Measurements from ENCODE around the gene CCDC12.
A peak's percentile ranks its signal among the peaks of the same experiment; 100 is the strongest.

Gene CCDC12

GRCh38 chr3:46954178-46954577 lies 22.4 kb downstream of the CCDC12 start:
- H3K27ac ChIP-seq = no peak overlapping the region
- TF ChIP-seq CTCF (conservative IDR thresholded peaks at IDR 0.05) = no peak

- TF ChIP-seq CTCF (conservative IDR thresholded peaks at IDR 0.05) = no peak
- no peak overlapping the region for H3K27ac ChIP-seq
Observed at GRCh38 chr3:46953234-46954010, 23.1 kb downstream of the CCDC12 start.

GRCh38 chr3:46952813-46953212 lies 23.7 kb downstream of the CCDC12 start:
- no peak overlapping the region for H3K27ac ChIP-seq
- no peak for TF ChIP-seq CTCF (conservative IDR thresholded peaks at IDR 0.05)

GRCh38 chr3:46950650-46951241 lies 25.8 kb downstream of the CCDC12 start:
- no peak overlapping the region for H3K27ac ChIP-seq
- no peak for TF ChIP-seq CTCF (conservative IDR thresholded peaks at IDR 0.05)

GRCh38 chr3:46950177-46950576 lies 26.4 kb downstream of the CCDC12 start:
- H3K27ac ChIP-seq = no peak overlapping the region
- no peak for TF ChIP-seq CTCF (conservative IDR thresholded peaks at IDR 0.05)

- peak overlapping the region; percentile 8; the same call in 1 of the 2 replicates for H3K27ac ChIP-seq
- TF ChIP-seq CTCF (conservative IDR thresholded peaks at IDR 0.05) = no peak
Observed at GRCh38 chr3:46948830-46949671, 27.5 kb downstream of the CCDC12 start.
